HG03108 (cell line): ENCODE data around the gene MAGEB5.
"Not testable (repeated sequence)": the region's sequence is repeated elsewhere in the genome, so short reads cannot be mapped to it uniquely, and the experiment has no call there.

Experiments
- ATAC-seq: cut with Tn5 transposase; IDR thresholded peaks from one replicate; pipeline ENCODE4 v1.9.1; 2021; ENCODE audit warnings: moderate library complexity; ENCODE audit not compliant: unreplicated experiment

The MAGEB5 gene, protein sequence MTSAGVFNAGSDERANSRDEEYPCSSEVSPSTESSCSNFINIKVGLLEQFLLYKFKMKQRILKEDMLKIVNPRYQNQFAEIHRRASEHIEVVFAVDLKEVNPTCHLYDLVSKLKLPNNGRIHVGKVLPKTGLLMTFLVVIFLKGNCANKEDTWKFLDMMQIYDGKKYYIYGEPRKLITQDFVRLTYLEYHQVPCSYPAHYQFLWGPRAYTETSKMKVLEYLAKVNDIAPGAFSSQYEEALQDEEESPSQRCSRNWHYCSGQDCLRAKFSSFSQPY

DNA sequence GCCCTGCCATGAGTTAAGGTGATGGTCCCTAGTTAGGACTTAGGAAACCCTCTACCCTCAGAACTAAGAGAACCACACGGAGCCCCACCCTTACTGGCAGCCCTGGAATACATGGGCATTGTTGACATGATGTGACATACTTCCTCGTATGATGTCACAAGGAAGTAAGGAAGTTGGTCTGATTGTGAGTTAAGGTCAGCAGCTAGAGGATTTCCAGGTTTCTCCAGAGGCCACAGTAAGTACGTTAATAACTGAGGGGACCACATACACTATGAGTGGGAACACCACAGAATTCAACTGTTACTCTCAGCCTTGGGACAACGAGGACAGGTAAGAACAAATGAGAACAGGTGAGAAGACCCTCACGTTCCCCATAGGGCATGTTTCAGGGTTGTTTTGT lies at the start of gene MAGEB5:
MAGEB5 (plus strand) TSS at position 301 of the 400 bp plus-strand sequence. CDS start 1,133 bp downstream, outside the sequence.
- no peak for ATAC-seq

DNA sequence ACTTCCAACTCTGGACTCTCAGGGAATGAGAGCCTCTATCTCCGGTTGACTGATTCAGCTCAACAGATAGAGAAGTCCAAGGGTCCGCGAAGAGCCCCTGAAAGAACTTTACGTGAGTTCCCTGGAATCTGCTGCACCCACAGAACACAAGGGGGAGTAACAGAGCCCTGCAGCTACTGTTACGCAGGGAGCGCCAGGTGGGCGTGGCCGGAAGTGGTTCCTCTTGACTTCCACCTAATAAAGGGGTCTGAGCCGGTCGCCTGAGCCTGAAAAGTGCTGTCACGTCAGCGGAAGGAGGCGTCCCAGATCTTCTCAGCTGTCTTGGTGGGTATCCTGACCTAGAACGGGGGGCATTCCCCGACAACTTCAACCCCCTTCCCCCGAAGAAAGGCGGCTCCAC lies 23.8 kb upstream of the MAGEB5 start, which contains the start of gene MAGEB6:
MAGEB6 (plus strand) TSS at position 237 of the 400 bp plus-strand sequence. CDS start 1,407 bp downstream, outside the sequence.
- ATAC-seq, result no peak

DNA sequence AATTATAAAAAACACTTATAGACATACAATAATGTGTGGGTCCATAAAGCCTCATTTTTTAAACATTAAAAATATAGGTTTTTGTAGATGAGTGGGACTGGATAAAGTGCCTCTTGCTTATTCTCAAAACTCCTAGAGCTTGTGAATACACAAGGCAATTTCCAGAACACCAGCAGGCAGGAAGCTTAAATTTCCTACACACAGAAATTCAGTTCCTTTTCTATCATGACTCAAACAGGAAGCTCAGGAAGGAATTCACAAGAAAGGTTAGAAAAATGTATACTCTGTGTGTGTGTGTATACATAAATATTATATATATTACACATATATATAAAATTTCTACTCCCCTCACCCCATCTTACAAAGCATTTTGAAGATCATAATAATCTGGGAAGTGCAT lies 12.4 kb upstream of the MAGEB5 start:
- ATAC-seq, result no peak

DNA sequence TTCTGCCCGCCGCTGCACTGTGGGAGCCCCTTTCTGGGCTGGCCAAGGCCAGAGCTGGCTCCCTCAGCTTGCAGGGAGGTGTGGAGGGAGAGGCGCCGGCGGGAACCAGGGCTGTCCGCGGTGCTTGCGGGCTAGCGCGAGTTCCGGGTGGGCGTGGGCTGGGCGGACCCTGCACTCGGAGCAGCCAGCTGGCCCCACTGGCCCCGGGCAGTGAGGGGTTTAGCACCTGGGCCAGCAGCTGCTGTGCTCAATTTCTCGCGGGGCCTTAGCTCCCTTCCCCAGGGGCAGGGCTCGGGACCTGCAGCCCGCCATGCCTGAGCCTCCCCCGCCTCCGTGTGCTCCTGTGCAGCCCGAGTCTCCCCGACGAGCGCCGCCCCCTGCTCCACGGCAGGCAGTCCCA lies 11.3 kb upstream of the MAGEB5 start:
- ATAC-seq, result not testable (repeated sequence)

DNA sequence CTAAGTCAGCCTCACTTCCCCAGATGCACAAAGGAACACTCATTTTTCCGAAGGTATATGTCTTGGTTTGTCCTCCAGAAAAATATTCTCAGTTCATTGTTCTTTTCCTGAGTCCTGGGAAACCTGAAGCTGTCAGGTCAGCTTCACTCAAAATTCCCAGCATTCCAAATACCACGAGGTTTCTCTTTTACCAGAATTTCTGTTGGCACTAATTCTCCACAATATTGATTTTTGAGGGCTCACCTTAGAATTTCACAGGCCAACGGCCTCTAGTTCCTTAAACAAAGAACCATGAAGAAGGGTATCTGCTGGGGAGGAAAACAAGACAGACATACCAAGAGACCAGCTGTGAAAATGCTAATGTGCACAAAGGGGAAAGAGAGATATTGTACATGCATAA lies 8.0 kb upstream of the MAGEB5 start:
- ATAC-seq, result no peak

DNA sequence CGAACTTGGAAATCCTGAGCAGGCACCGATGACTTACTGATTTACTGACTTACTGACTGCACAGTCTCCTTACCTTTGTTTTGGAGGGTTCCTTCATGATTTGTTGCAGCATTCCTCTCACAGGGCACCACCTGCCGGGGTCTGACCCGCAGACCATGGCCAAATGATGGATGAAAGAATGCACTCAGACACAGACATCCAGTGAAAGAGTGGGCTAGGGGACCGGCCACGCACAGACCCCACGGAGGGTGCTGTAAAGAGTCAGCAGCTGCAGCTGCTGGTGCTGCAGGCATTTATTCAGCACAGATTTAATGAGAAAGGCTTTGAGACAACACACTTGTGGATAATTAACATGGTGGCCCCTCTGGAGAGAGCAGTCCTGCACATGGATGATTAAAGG lies 3.4 kb downstream of the MAGEB5 start:
- no peak for ATAC-seq

DNA sequence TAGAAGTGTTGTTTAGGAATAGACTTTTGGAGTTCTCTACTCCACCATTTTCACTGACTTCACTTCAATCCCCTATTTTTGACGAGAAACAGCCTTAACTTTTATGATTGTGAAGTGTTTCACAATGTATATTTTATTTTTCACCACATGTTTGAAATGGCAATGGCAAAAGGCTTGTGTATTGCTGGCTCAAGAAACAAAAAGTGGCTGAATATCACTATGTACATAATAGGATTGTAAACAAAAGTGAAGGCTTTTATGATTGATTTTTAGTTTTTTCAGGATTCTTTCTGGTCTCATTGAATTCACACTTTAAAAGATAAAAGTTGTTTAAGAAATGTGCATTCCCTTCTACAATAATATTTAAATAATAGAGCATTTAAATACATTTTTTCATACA lies 18.2 kb downstream of the MAGEB5 start:
- no peak for ATAC-seq

DNA sequence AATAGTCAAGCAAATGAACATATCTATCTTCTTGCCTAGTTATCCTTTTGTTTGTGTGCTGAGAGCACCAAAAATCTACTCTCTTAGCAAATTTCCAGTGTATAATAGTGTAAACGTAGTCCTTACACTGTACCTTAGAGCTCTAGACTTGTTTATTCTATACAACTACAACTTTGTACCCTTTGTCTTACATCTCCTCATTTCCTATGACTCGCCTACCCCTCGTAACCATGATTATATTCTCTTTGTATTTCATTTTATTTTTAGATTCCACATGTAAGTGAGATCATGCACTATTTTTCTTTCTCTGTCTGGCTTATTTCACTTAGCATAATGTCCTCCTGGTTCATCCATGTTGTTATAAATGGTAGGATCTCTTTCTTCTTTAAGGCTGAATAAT lies 37.6 kb downstream of the MAGEB5 start:
- no peak for ATAC-seq

DNA sequence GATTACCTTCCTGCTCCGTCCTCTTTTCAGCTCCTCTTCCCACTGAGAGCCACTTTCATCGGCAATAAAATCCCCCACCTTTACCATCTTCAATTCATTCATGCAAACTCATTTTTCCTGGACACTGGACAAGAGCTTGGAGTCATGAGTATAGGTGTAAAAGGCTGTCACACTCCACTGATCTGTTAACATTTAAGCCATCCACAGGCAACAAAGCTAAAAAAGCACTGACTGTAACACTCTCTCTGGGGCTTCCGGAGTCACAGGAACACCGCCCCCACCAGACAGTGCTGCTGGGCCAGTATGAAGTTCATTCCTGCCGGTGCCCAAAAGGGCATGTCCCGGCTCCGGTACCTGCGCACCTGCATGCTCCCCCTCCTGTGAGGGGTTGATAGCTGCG lies 38.5 kb downstream of the MAGEB5 start:
- no peak for ATAC-seq

DNA sequence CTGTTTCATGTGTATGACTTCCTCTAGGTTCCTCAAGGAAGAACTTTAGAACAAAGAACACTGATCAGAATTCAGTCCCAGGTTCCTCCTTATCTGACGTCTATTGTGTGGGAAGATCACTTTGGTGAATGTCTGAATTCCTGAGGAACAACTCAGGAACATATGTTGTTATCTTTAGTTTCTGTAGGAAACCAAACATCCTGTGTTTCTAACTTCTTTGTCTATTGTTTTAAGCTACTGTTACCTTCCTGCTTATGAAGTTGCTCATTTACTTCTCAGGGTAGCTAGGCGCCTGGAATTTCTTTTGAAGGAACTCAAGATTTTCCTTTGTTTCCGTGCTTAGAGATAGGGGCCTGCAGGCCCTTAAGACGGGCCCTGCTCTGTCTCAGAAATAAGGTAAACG lies 46.2 kb downstream of the MAGEB5 start:
- ATAC-seq, result no peak
